ENCODE results near the gene EIF5A.

DNA sequence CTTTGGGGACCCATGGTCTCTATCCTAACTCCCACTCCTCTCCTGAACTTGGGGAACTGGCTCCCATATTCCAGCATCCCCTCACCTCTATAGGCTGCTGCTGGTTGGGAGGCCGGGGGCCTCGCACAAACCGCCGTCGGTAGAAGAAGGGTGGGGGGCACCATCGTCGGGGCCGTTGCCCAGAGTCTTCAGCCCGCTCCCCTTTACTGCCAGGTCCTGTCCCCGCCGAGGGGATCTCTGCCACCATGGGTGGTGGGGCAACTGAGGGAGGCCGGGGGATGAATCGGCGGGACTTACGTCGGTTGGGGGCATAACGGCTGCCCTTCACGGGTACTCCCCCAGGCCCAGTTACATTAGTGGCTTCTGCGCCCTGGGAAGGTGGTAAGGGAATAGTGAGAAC is 17.3 kb upstream of the EIF5A start:
- TF ChIP-seq CTCF (IDR thresholded peaks at IDR 0.05 in 4 of 5, conservative IDR thresholded peaks at IDR 0.05 in 1 of 5) = no peak
- TF ChIP-seq POLR2A (IDR thresholded peaks at IDR 0.05) = no peak

Data from gastrocnemius medialis (tissue), 4 donors.